ENCODE results near the gene WNK4. TPM values are rescaled to one million over a fixed set of nuclear protein-coding genes. Genes with fewer than 3 reads are reported as not detected.

Gene WNK4
- polyA plus RNA-seq, 1 donor = 16.9 TPM

- peaks cover 22% of the 10 kb centered on the region for H3K36me3 ChIP-seq (ENCODE audit: control insufficient read depth, insufficient read depth, low read length)
Observed at GRCh38 chr17:42783062-42783790, 2.8 kb downstream of the WNK4 start.

GRCh38 chr17:42783791-42784138, 3.4 kb downstream of the WNK4 start:
- no peak overlapping the region for H3K27ac ChIP-seq (ENCODE audit: low read length)
- H3K9me3 ChIP-seq (ENCODE audit: control insufficient read depth, low read depth, low read length) = no peaks in the 10 kb centered on the region
- H3K27me3 ChIP-seq (ENCODE audit: control insufficient read depth, insufficient read depth, low read length) = peaks cover 56% of the 10 kb centered on the region
- H3K36me3 ChIP-seq (ENCODE audit: control insufficient read depth, insufficient read depth, low read length) = peaks cover 17% of the 10 kb centered on the region
- peaks cover 18% of the 10 kb centered on the region for H3K4me1 ChIP-seq (ENCODE audit: control insufficient read depth, insufficient read depth, low read length)
- WGBS (ENCODE audit: insufficient coverage, low lambda C conversion rate) = no CpG with 5 or more reads among the region's 22 CpGs
- H3K4me3 ChIP-seq (ENCODE audit: low read length) = no peak overlapping the region
- DNase-seq = no peak

More at GRCh38 chr17:42783062-42783790, 2.8 kb downstream of the WNK4 start:
- Histone ChIP-seq H3K9me3 (ENCODE audit: control insufficient read depth, low read depth, low read length) (no peaks in the 10 kb centered on the region), H3K4me1 (ENCODE audit: control insufficient read depth, insufficient read depth, low read length) (peaks cover 22% of the 10 kb centered on the region), H3K27me3 (ENCODE audit: control insufficient read depth, insufficient read depth, low read length) (peaks cover 56% of the 10 kb centered on the region), H3K27ac (ENCODE audit: low read length) (no peak overlapping the region), H3K4me3 (ENCODE audit: low read length) (no peak overlapping the region)
- DNase-seq = no peak
- WGBS (ENCODE audit: insufficient coverage, low lambda C conversion rate) = 56% methylated on average over 3 of the region's 9 CpGs

- no peak for DNase-seq
- H3K27me3 ChIP-seq (ENCODE audit: control insufficient read depth, insufficient read depth, low read length) = peaks cover 56% of the 10 kb centered on the region
- H3K4me1 ChIP-seq (ENCODE audit: control insufficient read depth, insufficient read depth, low read length) = peaks cover 15% of the 10 kb centered on the region
- no CpG with 5 or more reads among the region's 25 CpGs for WGBS (ENCODE audit: insufficient coverage, low lambda C conversion rate)
- H3K9me3 ChIP-seq (ENCODE audit: control insufficient read depth, low read depth, low read length) = no peaks in the 10 kb centered on the region
- H3K4me3 ChIP-seq (ENCODE audit: low read length) = no peak overlapping the region
- peaks cover 15% of the 10 kb centered on the region for H3K36me3 ChIP-seq (ENCODE audit: control insufficient read depth, insufficient read depth, low read length)
- H3K27ac ChIP-seq (ENCODE audit: low read length) = no peak overlapping the region
Observed at GRCh38 chr17:42784409-42784808, 4.0 kb downstream of the WNK4 start.

GRCh38 chr17:42784811-42785592, 4.6 kb downstream of the WNK4 start:
- no peak for DNase-seq
- Histone ChIP-seq H3K9me3 (ENCODE audit: control insufficient read depth, low read depth, low read length) (no peaks in the 10 kb centered on the region), H3K36me3 (ENCODE audit: control insufficient read depth, insufficient read depth, low read length) (peaks cover 15% of the 10 kb centered on the region), H3K27me3 (ENCODE audit: control insufficient read depth, insufficient read depth, low read length) (peaks cover 56% of the 10 kb centered on the region), H3K27ac (ENCODE audit: low read length) (no peak overlapping the region), H3K4me1 (ENCODE audit: control insufficient read depth, insufficient read depth, low read length) (peaks cover 11% of the 10 kb centered on the region), H3K4me3 (ENCODE audit: low read length) (no peak overlapping the region)
- no CpG with 5 or more reads among the region's 52 CpGs for WGBS (ENCODE audit: insufficient coverage, low lambda C conversion rate)

GRCh38 chr17:42787266-42787665, 6.9 kb downstream of the WNK4 start:
- Histone ChIP-seq H3K9me3 (ENCODE audit: control insufficient read depth, low read depth, low read length) (no peaks in the 10 kb centered on the region), H3K27me3 (ENCODE audit: control insufficient read depth, insufficient read depth, low read length) (peaks cover 40% of the 10 kb centered on the region), H3K36me3 (ENCODE audit: control insufficient read depth, insufficient read depth, low read length) (peaks cover 15% of the 10 kb centered on the region), H3K4me3 (ENCODE audit: low read length) (no peak overlapping the region), H3K4me1 (ENCODE audit: control insufficient read depth, insufficient read depth, low read length) (peaks cover 5% of the 10 kb centered on the region), H3K27ac (ENCODE audit: low read length) (no peak overlapping the region)
- no peak for DNase-seq
- no CpG with 5 or more reads among the region's 11 CpGs for WGBS (ENCODE audit: insufficient coverage, low lambda C conversion rate)

GRCh38 chr17:42791948-42792347, 11.5 kb downstream of the WNK4 start:
- Histone ChIP-seq H3K27ac (ENCODE audit: low read length) (no peak overlapping the region), H3K4me1 (ENCODE audit: control insufficient read depth, insufficient read depth, low read length) (peaks cover 17% of the 10 kb centered on the region), H3K27me3 (ENCODE audit: control insufficient read depth, insufficient read depth, low read length) (peaks cover 3% of the 10 kb centered on the region), H3K9me3 (ENCODE audit: control insufficient read depth, low read depth, low read length) (no peaks in the 10 kb centered on the region), H3K36me3 (ENCODE audit: control insufficient read depth, insufficient read depth, low read length) (peaks cover 31% of the 10 kb centered on the region), H3K4me3 (ENCODE audit: low read length) (no peak overlapping the region)
- DNase-seq = no peak
- WGBS (ENCODE audit: insufficient coverage, low lambda C conversion rate) = no CpG with 5 or more reads among the region's 2 CpGs

- Histone ChIP-seq H3K9me3 (ENCODE audit: control insufficient read depth, low read depth, low read length) (no peaks in the 10 kb centered on the region), H3K4me1 (ENCODE audit: control insufficient read depth, insufficient read depth, low read length) (peaks cover 20% of the 10 kb centered on the region), H3K36me3 (ENCODE audit: control insufficient read depth, insufficient read depth, low read length) (peaks cover 26% of the 10 kb centered on the region), H3K4me3 (ENCODE audit: low read length) (no peak overlapping the region), H3K27ac (ENCODE audit: low read length) (no peak overlapping the region), H3K27me3 (ENCODE audit: control insufficient read depth, insufficient read depth, low read length) (peaks cover 1% of the 10 kb centered on the region)
- no CpG with 5 or more reads among the region's 5 CpGs for WGBS (ENCODE audit: insufficient coverage, low lambda C conversion rate)
- no peak for DNase-seq
Observed at GRCh38 chr17:42792545-42792944, 12.1 kb downstream of the WNK4 start.

- 84% methylated on average over 3 of the region's 4 CpGs for WGBS (ENCODE audit: insufficient coverage, low lambda C conversion rate)
- Histone ChIP-seq H3K36me3 (ENCODE audit: control insufficient read depth, insufficient read depth, low read length) (peaks cover 20% of the 10 kb centered on the region), H3K4me1 (ENCODE audit: control insufficient read depth, insufficient read depth, low read length) (peaks cover 30% of the 10 kb centered on the region), H3K4me3 (ENCODE audit: low read length) (no peak overlapping the region), H3K27me3 (ENCODE audit: control insufficient read depth, insufficient read depth, low read length) (no peaks in the 10 kb centered on the region), H3K9me3 (ENCODE audit: control insufficient read depth, low read depth, low read length) (peaks cover 3% of the 10 kb centered on the region), H3K27ac (ENCODE audit: low read length) (no peak overlapping the region)
- no peak for DNase-seq
Observed at GRCh38 chr17:42795061-42795460, 14.7 kb downstream of the WNK4 start.

GRCh38 chr17:42795465-42795864, 15.1 kb downstream of the WNK4 start:
- H3K4me3 ChIP-seq (ENCODE audit: low read length) = no peak overlapping the region
- no CpG with 5 or more reads among the region's 10 CpGs for WGBS (ENCODE audit: insufficient coverage, low lambda C conversion rate)
- peaks cover 20% of the 10 kb centered on the region for H3K36me3 ChIP-seq (ENCODE audit: control insufficient read depth, insufficient read depth, low read length)
- peaks cover 30% of the 10 kb centered on the region for H3K4me1 ChIP-seq (ENCODE audit: control insufficient read depth, insufficient read depth, low read length)
- DNase-seq = no peak
- H3K9me3 ChIP-seq (ENCODE audit: control insufficient read depth, low read depth, low read length) = peaks cover 3% of the 10 kb centered on the region
- H3K27ac ChIP-seq (ENCODE audit: low read length) = no peak overlapping the region
- no peaks in the 10 kb centered on the region for H3K27me3 ChIP-seq (ENCODE audit: control insufficient read depth, insufficient read depth, low read length)

GRCh38 chr17:42796066-42796758, 15.8 kb downstream of the WNK4 start:
- DNase-seq = no peak
- 100% methylated on average over 1 of the region's 18 CpGs for WGBS (ENCODE audit: insufficient coverage, low lambda C conversion rate)
- peak overlapping the region; percentile 92 for H3K27ac ChIP-seq (ENCODE audit: low read length)

More at GRCh38 chr17:42796066-42796758, 15.8 kb downstream of the WNK4 start:
- Histone ChIP-seq H3K4me1 (ENCODE audit: control insufficient read depth, insufficient read depth, low read length) (peaks cover 30% of the 10 kb centered on the region), H3K9me3 (ENCODE audit: control insufficient read depth, low read depth, low read length) (peaks cover 3% of the 10 kb centered on the region), H3K36me3 (ENCODE audit: control insufficient read depth, insufficient read depth, low read length) (peaks cover 20% of the 10 kb centered on the region), H3K27me3 (ENCODE audit: control insufficient read depth, insufficient read depth, low read length) (no peaks in the 10 kb centered on the region), H3K4me3 (ENCODE audit: low read length) (no peak overlapping the region)
